H9 (cell line): Measurements from ENCODE around the gene OPHN1. TPM values are rescaled to one million over a fixed set of nuclear protein-coding genes. Genes with fewer than 3 reads are reported as not detected.

Source experiments
- DNase-seq: peaks from one replicate; pipeline ENCODE4 v3.0.0-alpha.2; 2017
- H2AFZ ChIP-seq: one replicate; pipeline ENCODE4 v1.6.1; 2013; ENCODE audit warnings: mild to moderate bottlenecking, low read length, control low read depth, moderate library complexity
- H2AK5ac ChIP-seq: 2 replicates; pipeline ENCODE4 v1.6.1; 2013; ENCODE audit warnings: low read length, control low read depth, mixed read lengths; ENCODE audit not compliant: insufficient read length
- H2BK120ac ChIP-seq: one replicate; pipeline ENCODE4 v1.6.1; 2013; ENCODE audit warnings: low read depth, mild to moderate bottlenecking, low read length, control low read depth, inconsistent platforms; ENCODE audit not compliant: poor library complexity, severe bottlenecking
- H2BK12ac ChIP-seq: 2 replicates; pipeline ENCODE4 v1.6.1; 2013; ENCODE audit warnings: low read length, control low read depth, mixed read lengths, low read depth; ENCODE audit not compliant: insufficient read length
- H2BK15ac ChIP-seq: 2 replicates; pipeline ENCODE4 v1.6.1; 2013; ENCODE audit warnings: low read depth, low read length, control low read depth
- H2BK20ac ChIP-seq: one replicate; pipeline ENCODE4 v1.6.1; 2013; ENCODE audit warnings: low read depth, mild to moderate bottlenecking, low read length, control low read depth, inconsistent platforms; ENCODE audit not compliant: poor library complexity, severe bottlenecking
- H2BK5ac ChIP-seq: 2 replicates; pipeline ENCODE4 v1.6.1; 2013; ENCODE audit warnings: low read length, control low read depth, mixed read lengths; ENCODE audit not compliant: insufficient read length
- H3K14ac ChIP-seq: 2 replicates; pipeline ENCODE4 v1.6.1; 2013; ENCODE audit warnings: low read length, control low read depth; ENCODE audit not compliant: insufficient read depth
- H3K18ac ChIP-seq: 2 replicates; pipeline ENCODE4 v1.6.1; 2013; ENCODE audit warnings: low read depth, mild to moderate bottlenecking, mixed read lengths, low read length, control low read depth; ENCODE audit not compliant: insufficient read length
- H3K23ac ChIP-seq: 2 replicates; pipeline ENCODE4 v1.6.1; 2013; ENCODE audit warnings: low read length, control low read depth, mixed read lengths, low read depth; ENCODE audit not compliant: insufficient read length
- H3K23me2 ChIP-seq: 2 replicates; pipeline ENCODE4 v1.6.1; 2013; ENCODE audit warnings: low read depth, mild to moderate bottlenecking, mixed read lengths, low read length, control low read depth; ENCODE audit not compliant: insufficient read length, poor library complexity, severe bottlenecking
- H3K27ac ChIP-seq: 2 replicates; pipeline ENCODE4 v1.5.1; 2013; ENCODE audit warnings: low read length, control low read depth, mixed read lengths, low read depth; ENCODE audit not compliant: insufficient read length
- H3K27me3 ChIP-seq: 2 replicates; pipeline ENCODE4 v1.6.1; 2013; ENCODE audit warnings: low read length, control low read depth, inconsistent platforms; ENCODE audit not compliant: insufficient read depth
- H3K4ac ChIP-seq: 2 replicates; pipeline ENCODE4 v1.6.1; 2013; ENCODE audit warnings: low read depth, mild to moderate bottlenecking, control low read depth, inconsistent platforms, low read length, moderate library complexity
- H3K4me1 ChIP-seq: 2 replicates; pipeline ENCODE4 v1.6.1; 2013; ENCODE audit warnings: low read length, control low read depth, inconsistent platforms; ENCODE audit not compliant: insufficient read depth
- H3K4me2 ChIP-seq: 2 replicates; pipeline ENCODE4 v1.6.1; 2013; ENCODE audit warnings: low read length, control low read depth, mixed read lengths; ENCODE audit not compliant: insufficient read length, insufficient read depth
- H3K56ac ChIP-seq: 2 replicates; pipeline ENCODE4 v1.6.1; 2013; ENCODE audit warnings: low read depth, mild to moderate bottlenecking, mixed read lengths, low read length, control low read depth; ENCODE audit not compliant: insufficient read length
- H3K79me1 ChIP-seq: 2 replicates; pipeline ENCODE4 v1.6.1; 2013; ENCODE audit warnings: low read depth, mild to moderate bottlenecking, moderate library complexity, low read length, control low read depth, inconsistent platforms; ENCODE audit not compliant: insufficient read depth, poor library complexity, severe bottlenecking
- H3K79me2 ChIP-seq: 2 replicates; pipeline ENCODE4 v1.6.1; 2013; ENCODE audit warnings: low read length, control low read depth, inconsistent platforms; ENCODE audit not compliant: insufficient read depth
- H3K9ac ChIP-seq: 2 replicates; pipeline ENCODE4 v1.6.1; 2013; ENCODE audit warnings: low read length, control low read depth, mixed read lengths; ENCODE audit not compliant: insufficient read length; ENCODE audit errors: extremely low read depth
- H3K9me3 ChIP-seq: one replicate; pipeline ENCODE4 v1.6.1; 2013; ENCODE audit warnings: low read depth, low read length, inconsistent platforms; ENCODE audit not compliant: control insufficient read depth
- H3T11ph ChIP-seq: one replicate; pipeline ENCODE4 v1.6.1; 2013; ENCODE audit warnings: mild to moderate bottlenecking, low read length, control low read depth, inconsistent platforms
- H4K20me1 ChIP-seq: one replicate; pipeline ENCODE4 v1.6.1; 2013; ENCODE audit not compliant: control insufficient read depth, insufficient read length, insufficient read depth
- H4K5ac ChIP-seq: 2 replicates; pipeline ENCODE4 v1.6.1; 2013; ENCODE audit warnings: low read depth, mild to moderate bottlenecking, mixed read lengths, low read length, control low read depth; ENCODE audit not compliant: insufficient read length
- H4K8ac ChIP-seq: replicated peaks from 2 replicates; pipeline ENCODE4 v1.6.1; 2013; ENCODE audit warnings: low read length, control low read depth, mixed read lengths, low read depth; ENCODE audit not compliant: insufficient read length
- H4K91ac ChIP-seq: 2 replicates; pipeline ENCODE4 v1.6.1; 2013; ENCODE audit warnings: low read depth, mild to moderate bottlenecking, moderate library complexity, mixed read lengths, low read length, control low read depth; ENCODE audit not compliant: insufficient read length
- H3K27ac Mint-ChIP-seq, 3 experiments: 2 replicates in 2 of 3; 3 replicates in 1 of 3; pipeline ENCODE4 v1.8.0; 2020 to 2021; ENCODE audit warnings: mixed read lengths in 3 of 3, mild to moderate bottlenecking in 1 of 3, moderate library complexity in 1 of 3
- H3K27me3 Mint-ChIP-seq: 2 replicates; pipeline ENCODE4 v1.8.0; 2021; ENCODE audit warnings: low read depth, mild to moderate bottlenecking, moderate library complexity, mixed read lengths
- H3K36me3 Mint-ChIP-seq, 3 experiments: 2 replicates in 2 of 3; 3 replicates in 1 of 3; pipeline ENCODE4 v1.8.0; 2020 to 2021; ENCODE audit warnings: low read depth in 3 of 3, mixed read lengths in 3 of 3; ENCODE audit not compliant: insufficient read depth in 1 of 3
- H3K4me1 Mint-ChIP-seq, 2 experiments: 2 replicates each; pipeline ENCODE4 v1.8.0; 2020; ENCODE audit warnings: mixed read lengths in 2 of 2
- H3K4me3 Mint-ChIP-seq, 2 experiments: 2 replicates in 1 of 2; 3 replicates in 1 of 2; pipeline ENCODE4 v1.8.0; 2020 to 2021; ENCODE audit warnings: mild to moderate bottlenecking in 2 of 2, mixed read lengths in 2 of 2, moderate library complexity in 1 of 2
- H3K9me3 Mint-ChIP-seq, 2 experiments: 2 replicates in 1 of 2; 3 replicates in 1 of 2; pipeline ENCODE4 v1.8.0; 2020; ENCODE audit warnings: mild to moderate bottlenecking in 2 of 2, mixed read lengths in 2 of 2, moderate library complexity in 1 of 2
- CTCF ChIP-seq: fragments of 200-600 bp; sonication (generic); conservative IDR thresholded peaks from 3 replicates; pipeline ENCODE4 v1.8.0; 2021; ENCODE audit warnings: antibody characterized with exemption, mild to moderate bottlenecking
- WGBS: extraction: QIAGEN DNeasy Blood & Tissue Kit; methylation state at CpG from one replicate; pipeline ENCODE4 v1.1.7; 2013; ENCODE audit warnings: missing lambda C conversion rate, low lambda C conversion rate, mixed read lengths; ENCODE audit not compliant: insufficient read length; ENCODE audit errors: extremely low coverage; 5-methylcytosine and 5-hydroxymethylcytosine counted together
- total RNA-seq: library from RNA; stranded (reverse); gene quantifications from 2 replicates; pipeline ENCODE4 v1.2.1, GENCODE V29; 2021

Gene OPHN1
- total RNA-seq, 1 experiment from 2014 or later: 1.5 TPM

- TF ChIP-seq CTCF: no peak
- no peak overlapping the region for H3K9ac ChIP-seq
Observed at GRCh38 chrX:68431836-68432235, 1.5 kb downstream of the OPHN1 start.

More at GRCh38 chrX:68431836-68432235, 1.5 kb downstream of the OPHN1 start:
- Histone ChIP-seq H3K23ac (no peak overlapping the region), H3K56ac (no peak overlapping the region), H2BK20ac (no peak overlapping the region), H4K8ac (no peak overlapping the region), H2BK5ac (no peak overlapping the region), H3K4ac (no peak overlapping the region), H2BK120ac (no peak overlapping the region), H4K20me1 (no peaks in the 10 kb centered on the region), H2BK15ac (no peak overlapping the region), H4K5ac (no peak overlapping the region), H3K79me1 (no peaks in the 10 kb centered on the region), H3K4me2 (no peak overlapping the region), H3K9me3 (peaks cover 17% of the 10 kb centered on the region), H3K79me2 (no peaks in the 10 kb centered on the region), H3K27ac (no peak overlapping the region), H3K14ac (no peak overlapping the region), H3K23me2 (peaks cover 3% of the 10 kb centered on the region), H3T11ph (no peak overlapping the region), H3K27me3 (no peaks in the 10 kb centered on the region), H4K91ac (no peak overlapping the region), H3K18ac (no peak overlapping the region), H2BK12ac (no peak overlapping the region), H2AFZ (no peak overlapping the region), H3K4me1 (no peaks in the 10 kb centered on the region), H2AK5ac (no peak overlapping the region)
- Mint-ChIP-seq H3K4me1 (peaks cover 10 to 20% of the 10 kb centered on the region in 2 experiments), H3K4me3 (peak overlapping the region; percentile 82 to 93; a peak in 1 of 5 replicates), H3K9me3 (peaks cover 65 to 75% of the 10 kb centered on the region in 2 experiments), H3K27ac (no peak overlapping the region), H3K36me3 (peaks cover 11 to 32% (median 29%) of the 10 kb centered on the region in 3 experiments), H3K27me3 (peaks cover 1% of the 10 kb centered on the region; the same call in 1 of the 2 replicates)
- WGBS: no CpG with 5 or more reads among the region's 2 CpGs
- no peak for DNase-seq
